GM23248 (cell line): ENCODE data around the gene NOTUM.

Experiments used
- EZH2 ChIP-seq: fragments of 200-600 bp; sonication (generic); IDR thresholded peaks from 2 replicates; pipeline ENCODE4 v1.6.1; 2018; ENCODE audit warnings: antibody characterized with exemption, mild to moderate bottlenecking; ENCODE audit not compliant: insufficient read depth, poor library complexity, severe bottlenecking
- EZH2phosphoT487 ChIP-seq: fragments of 200-600 bp; sonication (generic); IDR thresholded peaks from 2 replicates; pipeline ENCODE4 v1.6.1; 2018; ENCODE audit warnings: antibody characterized with exemption, moderate library complexity, mild to moderate bottlenecking, low read depth; ENCODE audit not compliant: insufficient read depth

DNA sequence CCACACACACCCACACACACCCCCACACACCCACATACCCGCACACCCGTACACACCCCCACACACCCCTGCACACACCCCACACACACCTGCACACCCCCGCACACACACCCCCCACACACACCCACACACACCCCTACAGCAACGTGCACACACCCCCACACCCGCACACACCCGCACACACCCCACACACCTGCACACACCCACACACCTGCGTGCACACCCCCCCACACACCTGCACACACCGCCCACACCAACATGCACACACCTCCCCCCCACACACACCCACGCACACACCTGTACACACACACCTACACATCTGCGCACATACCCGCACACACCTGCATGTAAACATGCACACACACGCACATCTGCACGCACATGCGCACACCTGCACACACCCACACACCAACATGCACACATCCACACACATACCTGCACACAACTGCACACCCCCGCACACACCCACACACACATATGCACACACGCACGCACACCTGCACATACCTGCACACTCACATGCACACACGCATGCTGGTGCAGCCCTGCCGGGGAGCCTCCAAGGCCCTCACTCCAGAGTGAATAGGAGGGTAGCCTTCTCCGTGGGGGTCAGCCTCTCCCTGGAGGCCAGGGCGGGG, 23.9 kb upstream of the NOTUM start:
- TF ChIP-seq EZH2 (no peak), EZH2phosphoT487 (no peak)
